Dedifferentiated amniotic fluid mesenchymal stem cell (primary cell): ENCODE results near the gene ADCY7.

Experiments
- DNase-seq: peaks from one replicate; pipeline ENCODE4 v3.0.0-alpha.2; 2016; ENCODE audit errors: extremely low spot score

Gene ADCY7

GRCh38 chr16:50267651-50268050 lies 1.3 kb downstream of the ADCY7 start:
- DNase-seq: no peak

- no peak for DNase-seq
These were observed 2.0 kb downstream of the ADCY7 start for GRCh38 chr16:50268352-50268751.

GRCh38 chr16:50269061-50269705 lies 2.8 kb downstream of the ADCY7 start:
- DNase-seq: no peak

- DNase-seq: no peak
These were observed 3.6 kb downstream of the ADCY7 start for GRCh38 chr16:50269769-50270509.

- no peak for DNase-seq
These were observed 4.3 kb downstream of the ADCY7 start for GRCh38 chr16:50270510-50271147.

DNA sequence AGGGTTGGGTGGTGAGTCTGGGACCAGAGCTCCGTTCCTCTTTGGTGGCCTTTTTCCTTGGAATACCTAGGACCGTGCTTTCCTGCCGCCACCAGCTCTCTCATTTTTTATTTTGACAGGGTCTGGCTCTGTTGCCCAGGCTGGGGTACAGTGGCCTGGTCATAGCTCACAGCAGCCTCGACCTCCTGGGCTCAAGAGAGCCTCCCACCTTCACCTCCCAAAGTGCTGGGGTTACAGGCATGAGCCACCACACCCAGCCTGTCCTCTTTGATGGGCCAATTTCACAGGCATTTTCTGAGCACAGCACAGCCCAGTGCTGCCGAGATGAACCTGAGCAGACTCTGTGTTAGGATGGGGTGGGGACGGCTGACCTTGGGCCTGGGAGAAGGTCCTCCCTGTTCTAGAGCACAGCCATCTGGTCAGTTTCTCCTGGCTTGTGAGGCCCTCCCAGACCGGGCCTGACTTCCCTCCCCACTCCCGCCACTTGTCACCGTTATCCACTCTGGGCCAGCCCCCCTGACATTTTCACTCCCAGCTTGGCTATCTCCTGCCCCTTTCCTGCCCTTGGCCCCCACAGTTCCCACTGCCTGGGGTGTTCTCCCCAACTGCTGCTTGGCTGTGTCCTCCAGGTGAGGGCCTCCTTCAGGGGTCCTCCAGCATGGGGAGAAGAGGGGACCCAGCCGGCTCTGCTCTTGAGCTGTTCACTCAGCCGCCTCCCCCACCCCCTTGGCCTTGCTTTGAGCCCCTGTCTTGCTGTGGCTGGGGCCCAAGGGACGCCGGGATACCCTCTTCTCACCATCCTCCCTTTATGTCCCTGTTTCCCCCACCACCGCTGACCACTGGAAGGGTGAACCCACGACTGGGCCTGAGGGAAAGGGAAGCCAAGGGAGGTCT lies 5.0 kb downstream of the ADCY7 start:
- DNase-seq: no peak

DNA sequence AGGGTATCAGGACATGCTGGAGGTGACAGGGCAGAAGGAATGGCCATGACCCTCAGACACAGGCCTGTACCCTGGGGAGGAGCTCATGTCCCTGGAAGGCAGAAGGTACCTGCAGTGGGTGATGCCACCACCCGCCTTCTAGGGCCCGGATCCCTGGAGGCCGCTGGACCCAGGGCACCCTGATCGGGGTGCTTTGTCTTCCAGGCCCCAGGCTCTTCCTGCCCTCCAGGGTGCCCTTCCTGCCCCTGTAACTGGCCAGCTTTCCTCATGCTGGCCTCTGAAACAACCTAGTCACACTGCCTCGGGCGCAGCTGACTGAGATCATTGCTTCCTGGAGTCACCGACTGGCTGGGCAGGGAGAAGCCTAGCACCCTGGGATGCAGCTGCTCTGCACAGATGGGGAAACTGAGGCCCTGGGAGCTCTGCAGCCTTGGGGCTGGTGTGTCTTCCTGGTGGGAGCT lies 5.8 kb downstream of the ADCY7 start:
- DNase-seq: no peak

DNA sequence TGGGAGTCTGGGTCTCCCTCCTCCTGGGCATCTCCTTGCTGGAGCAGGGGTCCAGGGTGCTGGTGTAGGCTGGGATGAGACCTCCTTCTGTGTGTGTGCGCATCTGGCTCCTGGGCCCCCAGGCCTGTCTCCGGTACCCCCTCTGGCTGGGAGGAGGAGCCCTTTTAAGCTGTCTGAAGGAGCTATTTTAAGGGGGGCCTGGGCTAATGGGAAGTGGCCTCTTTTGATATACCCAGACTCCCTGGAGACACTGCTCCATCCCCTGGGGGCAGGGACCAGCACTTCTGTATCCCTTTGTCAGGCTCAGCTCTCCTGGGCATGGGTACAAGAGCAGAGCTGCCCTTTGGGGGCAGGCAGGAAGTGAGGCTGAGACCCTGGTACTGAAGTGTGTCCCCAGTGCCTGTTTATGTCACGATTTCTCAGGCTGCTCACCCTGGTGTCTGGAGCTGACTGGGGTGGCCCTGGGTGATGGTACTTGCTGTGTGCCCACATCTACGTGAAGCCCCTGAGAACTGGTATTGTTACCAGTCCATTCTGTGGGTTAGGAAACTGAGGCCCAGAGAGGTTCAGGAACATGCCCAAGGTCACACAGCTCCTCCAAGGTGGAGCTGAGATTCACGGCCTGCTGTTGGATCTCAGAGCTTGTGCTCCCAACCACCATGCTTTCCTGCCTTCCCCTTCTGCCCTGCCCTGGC lies 6.5 kb downstream of the ADCY7 start:
- DNase-seq: no peak

DNA sequence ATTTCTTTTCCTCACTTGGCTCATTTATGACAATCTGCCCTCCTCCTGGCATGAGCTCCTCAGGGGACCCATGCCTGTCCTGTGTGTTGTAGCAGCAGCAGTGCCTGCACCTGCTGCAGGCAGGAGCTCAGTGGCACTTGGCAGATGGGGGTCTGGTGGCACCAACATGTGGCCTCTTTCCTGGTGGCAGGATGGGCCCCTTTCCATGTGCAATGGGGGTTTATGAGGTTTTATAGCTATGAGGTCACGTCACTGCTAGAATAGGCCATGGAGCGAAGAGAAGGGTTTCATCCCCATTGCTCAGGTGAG lies 7.0 kb downstream of the ADCY7 start:
- DNase-seq: no peak

DNA sequence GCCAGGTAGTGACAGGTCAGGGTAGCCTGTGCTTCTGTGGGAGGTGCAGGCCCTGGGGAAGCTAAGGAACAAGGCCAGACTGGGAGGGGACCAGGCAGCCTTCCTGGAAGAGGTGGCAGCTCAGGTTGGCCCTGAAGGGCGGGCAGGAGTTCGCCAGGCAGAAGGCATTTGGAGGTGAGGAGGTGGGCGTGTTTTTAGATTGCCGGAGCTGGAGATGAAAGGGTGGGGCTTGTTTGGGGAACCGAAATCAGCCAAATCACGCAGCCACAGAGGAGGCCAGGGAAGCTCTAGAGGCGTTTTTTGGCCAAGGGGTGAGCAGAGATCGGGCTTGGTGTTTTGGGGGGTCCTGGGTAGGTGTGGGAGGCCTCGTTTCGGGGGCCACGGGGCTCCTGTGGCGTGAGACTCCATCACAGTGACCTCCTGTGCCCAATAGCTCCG lies 7.6 kb downstream of the ADCY7 start:
- no peak for DNase-seq

DNA sequence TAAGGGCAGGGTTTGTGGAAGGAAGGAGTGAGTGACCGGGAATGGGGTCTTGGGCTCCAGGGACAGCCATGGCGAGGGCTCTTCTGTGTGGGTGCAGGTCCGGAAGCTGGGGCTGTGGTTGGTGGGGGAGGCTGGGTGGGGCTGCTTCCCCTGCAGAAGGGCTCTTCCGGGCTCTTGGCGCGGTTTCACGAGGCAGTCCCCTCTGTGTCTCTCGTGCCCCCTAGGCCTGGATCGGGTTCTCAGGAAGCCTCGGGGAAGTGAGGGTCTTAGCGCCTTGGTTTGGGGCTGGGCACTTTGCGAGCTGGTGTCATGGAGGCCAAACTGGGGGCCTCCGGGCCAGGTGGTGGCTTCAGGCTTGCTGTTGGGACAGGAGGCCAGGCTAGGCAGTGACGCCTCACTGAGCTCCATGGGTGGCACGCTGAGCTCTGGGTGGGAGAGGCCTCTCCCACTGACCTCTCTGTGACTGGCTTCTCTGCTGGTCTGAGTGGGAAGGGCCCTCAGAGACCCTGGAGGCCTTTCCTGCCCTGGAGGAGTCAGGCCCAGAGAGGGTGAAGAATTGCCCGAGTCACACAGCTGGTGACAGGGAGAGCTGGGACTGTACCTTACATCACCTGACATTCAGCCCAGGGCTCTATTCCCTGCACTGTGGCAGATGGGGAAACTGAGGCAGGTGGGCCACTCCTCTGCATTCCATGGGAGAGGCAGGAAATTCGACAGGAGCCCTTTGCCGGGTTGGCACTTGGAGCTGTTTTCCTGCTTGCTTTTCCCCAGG lies 8.2 kb downstream of the ADCY7 start:
- DNase-seq: no peak

DNA sequence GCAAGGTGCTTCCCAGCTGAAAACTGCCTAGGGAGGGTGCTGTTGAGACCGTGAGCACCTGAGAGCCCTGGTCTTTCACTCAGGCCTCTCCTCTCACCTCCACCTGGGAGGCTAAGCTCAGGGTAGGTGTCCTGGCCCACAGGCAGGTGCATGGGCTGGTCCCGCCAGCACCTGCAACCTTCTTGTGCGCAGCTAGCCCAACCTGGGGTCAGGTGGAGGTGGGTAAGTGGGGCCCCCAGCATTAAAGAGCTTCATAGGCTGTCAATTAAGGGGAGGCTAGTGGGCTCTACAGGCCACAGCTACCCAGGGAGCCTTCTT lies 8.7 kb downstream of the ADCY7 start:
- DNase-seq: no peak

DNA sequence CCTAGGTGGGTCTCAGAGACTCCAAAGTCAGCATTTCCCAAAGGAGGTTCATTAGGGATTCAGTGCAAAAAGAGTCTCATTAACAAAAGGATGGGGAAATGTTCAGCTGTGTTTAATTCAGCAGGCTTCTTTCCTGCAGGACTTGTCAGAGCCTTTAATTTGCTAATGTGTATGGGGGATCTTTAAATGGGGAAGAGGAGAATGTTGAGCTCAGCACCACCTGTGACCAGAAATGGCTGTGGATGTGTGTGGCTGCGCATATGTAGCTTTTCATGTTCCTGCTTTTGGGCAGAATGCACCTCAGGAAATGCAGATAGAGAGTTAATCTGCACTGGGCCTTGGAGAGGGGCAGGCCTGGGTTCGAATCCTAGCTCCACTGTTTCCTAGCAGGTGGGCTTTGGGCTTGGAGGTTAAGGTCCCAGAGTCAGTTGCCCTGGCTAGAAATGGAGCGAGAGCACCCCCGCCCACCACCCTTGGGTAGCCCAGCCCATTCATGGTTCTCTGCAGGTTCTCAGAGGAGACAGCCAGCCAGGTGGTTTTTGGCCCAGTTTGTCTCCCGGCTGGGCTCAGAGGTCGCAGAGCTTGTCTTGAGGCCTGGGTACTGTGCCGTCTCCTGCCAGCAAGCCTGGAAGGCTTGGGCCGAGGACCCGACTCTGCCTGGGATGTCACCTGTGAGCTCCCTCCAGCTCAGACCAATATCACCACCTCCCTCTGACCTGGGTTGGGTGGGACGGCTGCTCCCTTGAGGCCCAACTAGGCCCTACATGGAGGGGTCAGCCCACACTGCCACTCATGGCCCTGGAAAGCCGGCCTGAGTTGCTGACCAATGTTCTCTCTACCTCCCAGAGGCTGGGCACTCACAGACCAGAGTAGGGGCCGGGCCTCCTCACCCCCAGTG lies 9.3 kb downstream of the ADCY7 start:
- DNase-seq: no peak

GRCh38 chr16:50276326-50276640 lies 9.9 kb downstream of the ADCY7 start:
- no peak for DNase-seq

DNA sequence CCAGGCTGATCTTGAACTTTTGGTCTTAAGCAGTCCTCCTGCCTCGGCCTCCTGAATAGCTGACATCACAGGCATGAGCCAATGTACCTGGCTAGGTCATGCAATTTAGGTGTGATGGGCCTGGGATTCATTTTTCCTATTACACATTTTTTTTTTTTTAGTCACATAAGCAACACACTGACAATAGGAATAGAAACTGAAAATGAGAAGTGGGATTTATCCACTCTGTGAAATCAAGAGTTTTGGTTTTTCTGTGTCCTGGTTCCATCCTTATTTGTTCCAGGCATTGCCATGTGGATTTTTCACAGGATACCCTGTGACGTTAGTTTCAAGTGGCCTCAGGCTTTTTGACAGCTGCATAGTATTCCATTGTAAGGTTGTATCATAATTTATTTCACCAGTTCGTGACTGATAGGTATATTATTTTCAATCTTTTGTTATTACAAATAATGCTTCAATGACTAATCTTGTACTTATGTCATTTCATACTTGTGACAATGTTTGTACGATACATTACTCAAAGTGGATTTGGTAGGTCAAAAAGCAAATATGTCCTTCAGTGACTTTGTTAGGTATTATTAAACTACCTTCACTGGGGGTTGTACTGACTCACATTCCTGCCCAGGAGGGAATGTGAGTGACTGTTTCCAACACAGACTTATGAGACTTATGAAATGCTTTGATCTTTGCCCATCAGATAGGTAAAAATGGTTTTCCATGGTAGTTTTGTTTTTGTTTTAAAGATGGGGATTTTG lies 10.6 kb downstream of the ADCY7 start:
- DNase-seq: no peak

GRCh38 chr16:50278251-50278650 lies 11.9 kb downstream of the ADCY7 start:
- DNase-seq: no peak

GRCh38 chr16:50279504-50279865 lies 13.1 kb downstream of the ADCY7 start:
- no peak for DNase-seq

GRCh38 chr16:50280932-50281331 lies 14.6 kb downstream of the ADCY7 start:
- DNase-seq: no peak

DNA sequence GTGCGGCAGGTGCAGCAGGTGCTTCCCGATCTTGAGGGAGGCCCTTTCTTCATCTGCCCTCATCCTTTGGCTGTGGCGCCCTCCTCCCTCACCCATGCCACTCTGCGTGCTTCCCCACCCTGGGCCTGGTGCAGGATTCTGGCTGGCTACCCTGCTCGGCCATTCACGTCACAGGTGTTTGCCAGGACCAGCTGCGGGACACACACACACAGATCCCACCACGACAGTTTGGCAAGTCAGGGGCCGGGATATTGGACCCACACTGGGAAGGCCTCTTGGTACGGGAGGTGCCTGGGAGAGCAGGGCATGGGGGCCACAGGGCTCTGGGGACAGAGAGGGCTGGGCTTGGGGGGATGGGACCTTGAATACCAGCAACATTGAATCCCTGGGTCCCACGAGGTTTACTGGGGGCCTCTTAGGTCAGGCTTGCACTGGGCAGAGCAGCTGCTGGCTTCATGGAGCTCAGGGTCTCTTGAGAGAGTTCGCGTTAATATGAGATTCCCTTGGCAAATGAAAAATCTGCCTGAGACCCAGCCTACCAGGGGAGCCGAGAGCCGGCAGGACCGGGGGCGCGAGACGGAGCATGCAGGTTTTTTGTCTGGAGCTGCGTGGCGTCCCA lies 15.1 kb downstream of the ADCY7 start:
- DNase-seq: no peak
